ENCODE results near the gene ELANE. TPM values are rescaled to one million over a fixed set of nuclear protein-coding genes. Genes with fewer than 3 reads are reported as not detected.

ELANE gene
- polyA plus RNA-seq, 1 donor = 0.09 TPM

DNA sequence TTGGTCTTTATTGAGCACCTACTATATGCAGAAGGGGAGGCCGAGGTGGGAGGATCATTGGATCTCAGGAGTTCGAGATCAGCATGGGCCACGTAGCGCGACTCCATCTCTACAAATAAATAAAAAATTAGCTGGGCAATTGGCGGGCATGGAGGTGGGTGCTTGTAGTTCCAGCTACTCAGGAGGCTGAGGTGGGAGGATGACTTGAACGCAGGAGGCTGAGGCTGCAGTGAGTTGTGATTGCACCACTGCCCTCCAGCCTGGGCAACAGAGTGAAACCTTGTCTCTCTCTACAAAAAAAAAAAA, 11.2 kb downstream of the ELANE start:
- H3K4me1 ChIP-seq (ENCODE audit: control insufficient read depth, insufficient read depth, low read length) = peaks cover 13% of the 10 kb centered on the region
- no peak for DNase-seq

GRCh38 chr19:866769-867300, 14.7 kb downstream of the ELANE start:
- Histone ChIP-seq H3K4me3 (ENCODE audit: low read length) (no peak overlapping the region), H3K27me3 (ENCODE audit: control insufficient read depth, insufficient read depth, low read length) (peaks cover 7% of the 10 kb centered on the region), H3K9me3 (ENCODE audit: control insufficient read depth, low read depth, low read length) (peaks cover 19% of the 10 kb centered on the region), H3K27ac (ENCODE audit: low read length) (no peak overlapping the region), H3K4me1 (ENCODE audit: control insufficient read depth, insufficient read depth, low read length) (peaks cover 4% of the 10 kb centered on the region), H3K36me3 (ENCODE audit: control insufficient read depth, insufficient read depth, low read length) (peaks cover 40% of the 10 kb centered on the region)
- no peak for DNase-seq
- WGBS (ENCODE audit: insufficient coverage, low lambda C conversion rate) = 20% methylated on average over 1 of the region's 38 CpGs

More for the DNA sequence above, 11.2 kb downstream of the ELANE start:
- peaks cover 27% of the 10 kb centered on the region for H3K9me3 ChIP-seq (ENCODE audit: control insufficient read depth, low read depth, low read length)
- WGBS (ENCODE audit: insufficient coverage, low lambda C conversion rate) = no CpG with 5 or more reads among the region's 7 CpGs
- H3K27me3 ChIP-seq (ENCODE audit: control insufficient read depth, insufficient read depth, low read length) = peaks cover 25% of the 10 kb centered on the region
- H3K4me3 ChIP-seq (ENCODE audit: low read length) = no peak overlapping the region
- H3K36me3 ChIP-seq (ENCODE audit: control insufficient read depth, insufficient read depth, low read length) = peaks cover 11% of the 10 kb centered on the region
- no peak overlapping the region for H3K27ac ChIP-seq (ENCODE audit: low read length)

DNA sequence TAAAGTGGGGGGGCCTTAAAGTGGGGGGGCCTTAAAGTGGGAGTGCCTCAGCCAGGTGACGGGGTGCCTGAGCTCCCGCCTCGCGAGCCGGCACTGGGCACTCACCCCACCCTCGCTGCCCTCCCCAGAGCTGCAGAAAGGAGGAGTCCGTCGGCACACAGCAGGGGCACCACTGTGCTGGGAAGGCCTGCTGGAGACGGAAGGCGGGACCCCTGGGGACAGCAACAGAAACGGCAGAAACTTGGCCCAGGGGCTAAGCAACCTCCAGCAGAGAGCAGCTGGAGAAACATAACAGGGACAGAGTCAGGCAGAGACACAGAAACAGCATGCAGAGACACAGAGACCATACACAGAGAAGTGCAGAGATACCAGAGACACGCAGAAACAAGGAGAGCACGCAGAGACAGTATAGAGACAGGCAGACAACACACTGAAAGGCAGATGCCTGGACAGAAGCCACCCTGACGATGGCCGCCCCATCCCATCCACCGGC, 15.2 kb downstream of the ELANE start:
- peaks cover 7% of the 10 kb centered on the region for H3K27me3 ChIP-seq (ENCODE audit: control insufficient read depth, insufficient read depth, low read length)
- WGBS (ENCODE audit: insufficient coverage, low lambda C conversion rate) = no CpG with 5 or more reads among the region's 16 CpGs
- no peak overlapping the region for H3K4me3 ChIP-seq (ENCODE audit: low read length)
- DNase-seq = no peak
- H3K9me3 ChIP-seq (ENCODE audit: control insufficient read depth, low read depth, low read length) = peaks cover 19% of the 10 kb centered on the region
- H3K4me1 ChIP-seq (ENCODE audit: control insufficient read depth, insufficient read depth, low read length) = peaks cover 4% of the 10 kb centered on the region
- H3K36me3 ChIP-seq (ENCODE audit: control insufficient read depth, insufficient read depth, low read length) = peaks cover 45% of the 10 kb centered on the region
- H3K27ac ChIP-seq (ENCODE audit: low read length) = no peak overlapping the region

- peaks cover 46% of the 10 kb centered on the region for H3K36me3 ChIP-seq (ENCODE audit: control insufficient read depth, insufficient read depth, low read length)
- no peak for DNase-seq
- no peaks in the 10 kb centered on the region for H3K4me1 ChIP-seq (ENCODE audit: control insufficient read depth, insufficient read depth, low read length)
- no peak overlapping the region for H3K4me3 ChIP-seq (ENCODE audit: low read length)
- H3K9me3 ChIP-seq (ENCODE audit: control insufficient read depth, low read depth, low read length) = peaks cover 16% of the 10 kb centered on the region
- H3K27me3 ChIP-seq (ENCODE audit: control insufficient read depth, insufficient read depth, low read length) = peaks cover 2% of the 10 kb centered on the region
- H3K27ac ChIP-seq (ENCODE audit: low read length) = no peak overlapping the region
- no CpG with 5 or more reads among the region's 39 CpGs for WGBS (ENCODE audit: insufficient coverage, low lambda C conversion rate)
Observed at GRCh38 chr19:867855-868457, 15.9 kb downstream of the ELANE start.

DNA sequence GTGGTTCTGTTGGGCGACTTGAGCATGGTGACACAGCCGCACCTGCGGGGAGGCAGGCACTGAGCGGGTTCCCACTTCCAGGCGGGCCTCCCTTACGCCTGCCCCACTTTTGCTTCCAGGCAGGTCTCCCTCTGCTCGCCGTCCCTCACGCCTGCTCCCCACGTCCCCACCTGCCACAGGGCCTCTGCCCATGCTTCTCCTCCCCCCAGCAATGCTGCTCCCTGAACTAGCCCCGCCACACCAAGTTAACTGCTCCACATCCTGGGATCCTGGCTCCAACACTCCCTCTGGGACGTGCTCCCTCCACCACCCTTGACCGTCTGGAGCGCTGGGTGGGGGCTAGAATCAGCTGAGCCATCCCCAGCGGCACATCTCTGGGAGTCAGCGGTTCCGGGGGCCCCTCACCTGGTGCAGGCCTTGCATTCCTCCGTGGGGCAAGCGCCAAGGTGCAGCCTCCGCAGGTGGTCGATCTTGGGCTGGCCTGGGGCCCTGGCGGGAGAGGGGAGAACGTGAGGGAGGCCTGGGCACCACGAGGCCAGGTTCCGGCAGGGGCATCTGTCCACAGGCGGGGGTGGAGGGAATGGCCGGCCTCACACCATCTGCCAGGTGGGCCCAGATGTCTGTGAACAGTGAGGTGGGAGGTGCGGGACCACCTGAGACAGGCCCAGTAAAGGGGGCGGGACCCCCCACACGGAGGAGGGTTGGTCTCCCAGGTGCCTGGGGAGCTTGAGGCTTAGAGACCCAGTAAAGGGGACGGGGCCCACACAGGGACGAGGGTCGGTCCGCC, 16.5 kb downstream of the ELANE start:
- no CpG with 5 or more reads among the region's 34 CpGs for WGBS (ENCODE audit: insufficient coverage, low lambda C conversion rate)
- Histone ChIP-seq H3K27me3 (ENCODE audit: control insufficient read depth, insufficient read depth, low read length) (no peaks in the 10 kb centered on the region), H3K9me3 (ENCODE audit: control insufficient read depth, low read depth, low read length) (peaks cover 14% of the 10 kb centered on the region), H3K4me3 (ENCODE audit: low read length) (no peak overlapping the region), H3K27ac (ENCODE audit: low read length) (no peak overlapping the region), H3K4me1 (ENCODE audit: control insufficient read depth, insufficient read depth, low read length) (no peaks in the 10 kb centered on the region), H3K36me3 (ENCODE audit: control insufficient read depth, insufficient read depth, low read length) (peaks cover 50% of the 10 kb centered on the region)
- no peak for DNase-seq

GRCh38 chr19:869245-870177, 17.4 kb downstream of the ELANE start:
- WGBS (ENCODE audit: insufficient coverage, low lambda C conversion rate) = no CpG with 5 or more reads among the region's 29 CpGs
- Histone ChIP-seq H3K36me3 (ENCODE audit: control insufficient read depth, insufficient read depth, low read length) (peaks cover 56% of the 10 kb centered on the region), H3K27ac (ENCODE audit: low read length) (no peak overlapping the region), H3K9me3 (ENCODE audit: control insufficient read depth, low read depth, low read length) (peaks cover 12% of the 10 kb centered on the region), H3K4me3 (ENCODE audit: low read length) (no peak overlapping the region), H3K4me1 (ENCODE audit: control insufficient read depth, insufficient read depth, low read length) (no peaks in the 10 kb centered on the region), H3K27me3 (ENCODE audit: control insufficient read depth, insufficient read depth, low read length) (no peaks in the 10 kb centered on the region)
- no peak for DNase-seq

- no peak overlapping the region for H3K4me3 ChIP-seq (ENCODE audit: low read length)
- peaks cover 60% of the 10 kb centered on the region for H3K36me3 ChIP-seq (ENCODE audit: control insufficient read depth, insufficient read depth, low read length)
- no peak overlapping the region for H3K27ac ChIP-seq (ENCODE audit: low read length)
- no peaks in the 10 kb centered on the region for H3K4me1 ChIP-seq (ENCODE audit: control insufficient read depth, insufficient read depth, low read length)
- DNase-seq = no peak
- H3K9me3 ChIP-seq (ENCODE audit: control insufficient read depth, low read depth, low read length) = peaks cover 12% of the 10 kb centered on the region
- no CpG with 5 or more reads among the region's 8 CpGs for WGBS (ENCODE audit: insufficient coverage, low lambda C conversion rate)
- no peaks in the 10 kb centered on the region for H3K27me3 ChIP-seq (ENCODE audit: control insufficient read depth, insufficient read depth, low read length)
Observed at GRCh38 chr19:870314-870713, 18.2 kb downstream of the ELANE start.

DNA sequence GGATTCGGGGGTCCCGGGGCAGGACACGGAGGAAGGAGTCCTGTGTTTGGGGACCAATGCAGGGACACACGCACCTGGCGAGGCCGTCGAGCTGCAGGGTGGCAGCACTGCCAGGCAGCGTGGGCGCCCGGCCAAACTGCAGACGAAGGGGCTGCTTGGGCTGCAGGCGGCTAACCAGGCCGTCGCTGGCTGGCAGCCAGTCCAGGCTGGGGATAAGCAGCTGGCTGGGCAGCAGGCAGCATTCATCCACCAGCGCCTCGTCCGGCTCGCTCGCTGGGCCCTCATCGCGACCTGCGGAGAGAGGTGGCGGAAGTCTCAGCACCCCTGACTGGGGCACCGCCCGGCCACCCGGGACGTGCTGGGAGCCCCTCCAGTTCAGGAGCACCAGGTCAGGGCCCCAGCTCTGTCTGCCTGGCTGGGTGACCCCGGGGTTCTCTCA, 18.9 kb downstream of the ELANE start:
- no peaks in the 10 kb centered on the region for H3K27me3 ChIP-seq (ENCODE audit: control insufficient read depth, insufficient read depth, low read length)
- peaks cover 66% of the 10 kb centered on the region for H3K36me3 ChIP-seq (ENCODE audit: control insufficient read depth, insufficient read depth, low read length)
- WGBS (ENCODE audit: insufficient coverage, low lambda C conversion rate) = no CpG with 5 or more reads among the region's 28 CpGs
- H3K4me1 ChIP-seq (ENCODE audit: control insufficient read depth, insufficient read depth, low read length) = no peaks in the 10 kb centered on the region
- no peak for DNase-seq
- H3K9me3 ChIP-seq (ENCODE audit: control insufficient read depth, low read depth, low read length) = peaks cover 12% of the 10 kb centered on the region
- H3K27ac ChIP-seq (ENCODE audit: low read length) = no peak overlapping the region
- no peak overlapping the region for H3K4me3 ChIP-seq (ENCODE audit: low read length)

DNA sequence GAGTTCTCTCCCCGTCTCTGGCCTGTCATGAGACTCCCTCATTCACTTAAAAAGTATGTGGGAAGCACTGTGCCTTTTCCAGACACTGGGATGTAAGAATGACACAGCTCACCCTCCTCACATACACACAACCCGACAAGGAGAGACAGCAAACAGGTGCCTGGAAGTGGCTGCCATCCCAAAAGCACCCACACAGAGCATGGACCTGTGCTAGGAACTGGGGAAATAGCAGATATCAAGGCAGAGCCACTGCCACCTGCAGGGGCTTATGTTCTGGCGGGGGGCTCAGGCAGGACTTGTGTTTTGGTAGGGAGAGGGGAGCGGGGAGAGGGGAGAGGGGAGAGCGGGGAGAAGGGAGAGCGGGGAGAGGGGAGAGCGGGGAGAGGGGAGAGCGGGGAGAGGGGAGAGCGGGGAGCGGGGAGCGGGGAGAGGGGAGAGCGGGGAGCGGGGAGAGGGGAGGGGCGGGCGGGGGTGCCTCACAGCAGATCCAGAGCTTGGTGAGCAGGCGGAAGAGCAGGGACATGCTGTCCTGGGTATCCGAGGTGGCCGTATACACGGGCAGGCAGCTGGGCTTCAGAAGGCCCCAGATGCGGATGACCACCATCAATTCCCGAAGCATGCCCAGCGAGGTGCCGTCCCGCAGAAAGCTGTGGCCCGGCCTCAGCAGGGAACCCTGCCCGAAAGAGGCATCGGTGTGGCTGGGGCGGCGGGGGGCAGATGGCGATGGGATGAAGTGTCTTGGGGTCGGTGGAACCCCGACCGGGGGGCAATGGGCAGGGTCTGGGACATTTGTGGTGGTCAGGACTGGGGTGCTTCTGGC, 19.6 kb downstream of the ELANE start:
- Histone ChIP-seq H3K4me1 (ENCODE audit: control insufficient read depth, insufficient read depth, low read length) (no peaks in the 10 kb centered on the region), H3K27ac (ENCODE audit: low read length) (no peak overlapping the region), H3K4me3 (ENCODE audit: low read length) (no peak overlapping the region), H3K9me3 (ENCODE audit: control insufficient read depth, low read depth, low read length) (peaks cover 12% of the 10 kb centered on the region), H3K36me3 (ENCODE audit: control insufficient read depth, insufficient read depth, low read length) (peaks cover 70% of the 10 kb centered on the region), H3K27me3 (ENCODE audit: control insufficient read depth, insufficient read depth, low read length) (no peaks in the 10 kb centered on the region)
- WGBS (ENCODE audit: insufficient coverage, low lambda C conversion rate) = no CpG with 5 or more reads among the region's 33 CpGs
- DNase-seq = no peak

All from large intestine (tissue), 3 donors.